HCT116 (cell line): ENCODE data around the gene EIF1AD. TPM values are rescaled to one million over a fixed set of nuclear protein-coding genes. Genes with fewer than 3 reads are reported as not detected.

Experiments
- ATAC-seq: fragments of 200-7000 bp; cut with Tn5 transposase; 2 replicates; pipeline ENCODE4 v1.9.1; 2020; ENCODE audit warnings: mild to moderate bottlenecking, moderate library complexity
- BruUV-seq: library from RNA; stranded (reverse); fragments of 400-500 nt; replicated peaks from 2 replicates; lab custom pipeline; 2021; lab: Mats Ljungman, UMichigan
- CTCF ChIA-PET: fragments of 300-600 bp; sonication (Branson Sonifier 250); formaldehyde crosslinking; loops from one replicate; lab custom pipeline; 2021; ENCODE audit warnings: antibody characterized with exemption; lab: Charles Lee
- POLR2A ChIA-PET: fragments of 300-600, 350-600 bp; sonication (Branson Sonifier 250); formaldehyde crosslinking; loops from one replicate; lab custom pipeline; 2021; ENCODE audit warnings: antibody characterized with exemption; lab: Charles Lee
- RAD21 ChIA-PET, 2 experiments: fragments of 300-600 bp; sonication (Branson Sonifier 250); formaldehyde crosslinking; loops; one replicate each; lab custom pipeline; 2023; ENCODE audit warnings: low total read pairs in 2 of 2; ENCODE audit not compliant: uncharacterized antibody in 2 of 2, unreplicated experiment in 2 of 2, low non-redundant PET in 1 of 2; lab: Charles Lee
- DNase-seq: peaks from one replicate; pipeline ENCODE4 v3.0.0-alpha.2; 2010; ENCODE audit warnings: low read depth, low spot score
- H2AFZ ChIP-seq: fragments of 200-600 bp; shearing (Covaris generic), sonication (generic); 2 replicates; pipeline ENCODE4 v1.6.1; 2017; ENCODE audit warnings: low read depth, mixed run types, mixed read lengths, antibody characterized with exemption, low read length; ENCODE audit not compliant: poor library complexity, severe bottlenecking
- H3K27ac ChIP-seq: 2 replicates; pipeline ENCODE4 v1.5.1; 2012; ENCODE audit warnings: low read depth, low read length
- H3K27me3 ChIP-seq: fragments of 200-600 bp; sonication (generic); 2 replicates; pipeline ENCODE4 v1.6.1; 2016; ENCODE audit warnings: mixed run types, low read length, mixed read lengths; ENCODE audit not compliant: insufficient read depth
- H3K36me3 ChIP-seq, 2 experiments: fragments of 200-500 bp in 1 of 2; fragments of 200-600 bp in 1 of 2; sonication (Bioruptor generic) in 1 of 2; sonication (generic) in 1 of 2; 2 replicates each; pipeline versions ENCODE4 v1.5.1 to v1.6.1; 2014 to 2016; ENCODE audit warnings: low read length in 2 of 2, inconsistent platforms in 1 of 2, mixed read lengths in 1 of 2, mixed run types in 1 of 2; ENCODE audit not compliant: insufficient read depth in 2 of 2, control insufficient read depth in 1 of 2
- H3K4me1 ChIP-seq, 2 experiments: fragments of 200-600 bp in 1 of 2; sonication (generic) in 1 of 2; 2 replicates each; pipeline versions ENCODE4 v1.5.1 to v1.6.1; 2012 to 2017; ENCODE audit warnings: low read length in 2 of 2, inconsistent platforms in 1 of 2, mild to moderate bottlenecking in 1 of 2, mixed read lengths in 1 of 2, mixed run types in 1 of 2, moderate library complexity in 1 of 2; ENCODE audit not compliant: insufficient read depth in 2 of 2, control insufficient read depth in 1 of 2
- H3K4me2 ChIP-seq: fragments of 200-600 bp; sonication (generic); 2 replicates; pipeline ENCODE4 v1.6.1; 2017; ENCODE audit warnings: mixed run types, low read length, mixed read lengths
- H3K4me3 ChIP-seq, 2 experiments: fragments of 200-600 bp in 1 of 2; sonication (generic) in 1 of 2; replicated peaks in 1 of 2; 2 replicates each; pipeline ENCODE4 v1.5.1; 2011 to 2016; ENCODE audit warnings: low read length in 2 of 2, control low read depth in 1 of 2, low read depth in 1 of 2, mild to moderate bottlenecking in 1 of 2, mixed read lengths in 1 of 2, mixed run types in 1 of 2
- H3K79me2 ChIP-seq: fragments of 200-600 bp; sonication (generic); 2 replicates; pipeline ENCODE4 v1.6.1; 2017; ENCODE audit warnings: mild to moderate bottlenecking, mixed run types, low read length, moderate library complexity, mixed read lengths; ENCODE audit not compliant: insufficient read depth
- H3K9ac ChIP-seq: fragments of 200-600 bp; sonication (generic); 2 replicates; pipeline ENCODE4 v1.6.1; 2016; ENCODE audit warnings: low read length, mixed read lengths
- H3K9me2 ChIP-seq: fragments of 200-600 bp; sonication (generic), shearing (Covaris generic); 2 replicates; pipeline ENCODE4 v1.6.1; 2017; ENCODE audit warnings: mixed run types, mild to moderate bottlenecking, moderate library complexity; ENCODE audit not compliant: insufficient read depth
- H3K9me3 ChIP-seq, 2 experiments: fragments of 200-500 bp in 1 of 2; fragments of 200-600 bp in 1 of 2; sonication (Bioruptor generic) in 1 of 2; sonication (generic) in 1 of 2; 2 replicates each; pipeline ENCODE4 v1.6.1; 2014 to 2017; ENCODE audit warnings: low read length in 2 of 2, mixed read lengths in 2 of 2, inconsistent platforms in 1 of 2, low read depth in 1 of 2, mild to moderate bottlenecking in 1 of 2, mixed run types in 1 of 2, moderate library complexity in 1 of 2; ENCODE audit not compliant: control insufficient read depth in 1 of 2, insufficient read depth in 1 of 2
- H4K20me1 ChIP-seq: fragments of 200-600 bp; sonication (generic), shearing (Covaris generic); 2 replicates; pipeline ENCODE4 v1.6.1; 2017; ENCODE audit warnings: mixed run types, mild to moderate bottlenecking, moderate library complexity; ENCODE audit not compliant: insufficient read depth
- CBX3 ChIP-seq: IDR thresholded peaks from 2 replicates; pipeline ENCODE4 v1.6.1; 2012; ENCODE audit warnings: low read depth
- CEBPB ChIP-seq: IDR thresholded peaks from 2 replicates; pipeline ENCODE4 v1.6.1; 2012; ENCODE audit warnings: low read depth
- EGR1 ChIP-seq: IDR thresholded peaks from 2 replicates; pipeline ENCODE4 v1.6.1; 2012; ENCODE audit warnings: low read depth
- ELF1 ChIP-seq: IDR thresholded peaks from 2 replicates; pipeline ENCODE4 v1.6.1; 2012; ENCODE audit warnings: low read depth, borderline replicate concordance
- EZH2 ChIP-seq: fragments of 200-600 bp; sonication (generic); IDR thresholded peaks from 2 replicates; pipeline ENCODE4 v1.6.1; 2017; ENCODE audit warnings: antibody characterized with exemption, mixed run types
- POLR2A ChIP-seq: IDR thresholded peaks from 2 replicates; pipeline ENCODE4 v1.7.0; 2011; ENCODE audit warnings: borderline replicate concordance; ENCODE audit not compliant: insufficient read depth, insufficient read length; ENCODE audit errors: extremely low read depth
- POLR2AphosphoS5 ChIP-seq: IDR thresholded peaks from 2 replicates; pipeline ENCODE4 v1.6.1; 2011; ENCODE audit warnings: mild to moderate bottlenecking, low read depth, low read length, moderate library complexity
- RAD21 ChIP-seq: IDR thresholded peaks from 2 replicates; pipeline ENCODE4 v1.6.1; 2012; ENCODE audit warnings: low read depth, mild to moderate bottlenecking
- TCF7L2 ChIP-seq: IDR thresholded peaks from 2 replicates; pipeline ENCODE4 v1.7.0; 2011; ENCODE audit warnings: borderline replicate concordance, inconsistent platforms; ENCODE audit not compliant: insufficient read depth, insufficient read length; ENCODE audit errors: extremely low read depth
- YY1 ChIP-seq: IDR thresholded peaks from 2 replicates; pipeline ENCODE4 v1.6.1; 2011; ENCODE audit warnings: low read length, low read depth, moderate library complexity, mild to moderate bottlenecking; ENCODE audit not compliant: insufficient replicate concordance; ENCODE audit errors: extremely low read depth
- ZFX ChIP-seq: fragments of 450-650 bp; IDR thresholded peaks from 2 replicates; pipeline ENCODE4 v1.6.1; 2017
- intact Hi-C: fragments of 100-400 bp; cut with micrococcal nuclease; formaldehyde crosslinking; loops from 2 replicates; pipeline ENCODE4 v1.10.0; 2022
- total RNA-seq: library from RNA; stranded (reverse); gene quantifications from one replicate; pipeline ENCODE4 v1.2.1, GENCODE V29; 2021; ENCODE audit not compliant: unreplicated experiment
- TF ChIP-seq, protein P1 (sequence below): IDR thresholded peaks from 2 replicates; pipeline ENCODE4 v1.6.1; 2012
- TF ChIP-seq, protein P2 (sequence below), 3 experiments: fragments of 200-600 bp in 1 of 3; sonication (generic) in 1 of 3; IDR thresholded peaks in 2 of 3; conservative IDR thresholded peaks in 1 of 3; 2 replicates each; pipeline ENCODE4 v1.5.1; 2012 to 2017; ENCODE audit warnings: low read depth in 2 of 3, low read length in 2 of 3, antibody characterized with exemption in 1 of 3, borderline replicate concordance in 1 of 3, control low read depth in 1 of 3, mild to moderate bottlenecking in 1 of 3, mixed read lengths in 1 of 3, mixed run types in 1 of 3, moderate library complexity in 1 of 3; ENCODE audit not compliant: insufficient read depth in 1 of 3

EIF1AD gene
- total RNA-seq, 1 experiment from 2014 or later: 45.5 TPM

DNA sequence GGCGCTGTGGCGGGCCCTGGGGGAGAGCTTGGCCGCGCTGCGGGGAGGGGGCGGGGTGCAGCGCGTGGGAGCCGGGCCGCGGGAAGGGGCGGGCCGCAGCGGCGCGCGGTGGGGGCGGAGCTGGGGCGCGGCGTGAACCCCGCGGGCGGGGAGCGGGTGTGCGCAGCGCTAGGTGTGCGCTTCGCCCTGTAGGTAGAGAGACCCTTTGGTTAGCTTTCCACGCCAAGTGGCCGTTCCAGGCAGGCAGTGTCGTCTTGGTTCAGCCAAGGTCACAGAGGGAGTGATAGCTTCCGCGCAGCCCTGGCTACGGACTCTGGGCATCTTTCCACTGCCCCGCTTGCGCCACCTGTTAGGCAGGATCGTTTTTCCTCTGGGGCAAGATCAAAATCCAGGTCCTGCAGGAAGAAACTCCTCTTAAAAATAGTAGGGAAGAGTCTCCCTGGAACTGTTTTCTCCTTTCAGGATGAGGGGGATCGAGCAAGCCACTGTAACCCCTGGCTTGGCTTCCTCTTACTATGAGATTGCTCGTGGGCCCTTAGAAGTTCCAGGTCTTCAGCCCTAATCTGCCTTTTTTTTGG is 780 bp upstream of the EIF1AD start:
- Histone ChIP-seq H2AFZ (no peak overlapping the region), H3K79me2 (peaks cover 60% of the 10 kb centered on the region), H3K9me3 (no peaks in the 10 kb centered on the region), H3K4me3 (peak overlapping the region; percentile 98 to 100), H3K9me2 (no peaks in the 10 kb centered on the region), H3K9ac (peak overlapping the region; percentile 93), H4K20me1 (no peaks in the 10 kb centered on the region; the same call in 1 of the 2 replicates), H3K36me3 (peaks cover 30 to 51% of the 10 kb centered on the region in 2 experiments), H3K4me1 (peaks cover 17 to 44% of the 10 kb centered on the region in 2 experiments), H3K4me2 (peak overlapping the region; percentile 85), H3K27ac (peak overlapping the region; percentile 87), H3K27me3 (no peaks in the 10 kb centered on the region)
- BruUV-seq: no TSS peak
- POLR2A ChIA-PET: interaction anchor here (0.8 to 1.6 kb wide), 8 partner anchors 9 to 143 kb away, joined by 3 to 17 read pairs (median 4); partner anchors contain the start of genes CST6, MUS81 and SF3B2
- CTCF ChIA-PET: interaction anchor here (0.6 to 1.5 kb wide), 4 partner anchors 20 to 112 kb away, joined by 3 to 8 read pairs (median 4); partner anchors contain the start of genes CCDC85B and SF3B2
- ATAC-seq: peak; percentile 70
- RAD21 ChIA-PET: interaction anchor here in 1 of 2 experiments (1.0 kb wide), 1 partner anchor 49 kb away, joined by 4 read pairs; the partner anchor contains the start of gene SF3B2
- no peak for DNase-seq
- TF ChIP-seq POLR2AphosphoS5: peak; percentile 67
- TF ChIP-seq, protein P1, sequence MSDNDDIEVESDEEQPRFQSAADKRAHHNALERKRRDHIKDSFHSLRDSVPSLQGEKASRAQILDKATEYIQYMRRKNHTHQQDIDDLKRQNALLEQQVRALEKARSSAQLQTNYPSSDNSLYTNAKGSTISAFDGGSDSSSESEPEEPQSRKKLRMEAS: no peak
- TF ChIP-seq, protein P2, sequence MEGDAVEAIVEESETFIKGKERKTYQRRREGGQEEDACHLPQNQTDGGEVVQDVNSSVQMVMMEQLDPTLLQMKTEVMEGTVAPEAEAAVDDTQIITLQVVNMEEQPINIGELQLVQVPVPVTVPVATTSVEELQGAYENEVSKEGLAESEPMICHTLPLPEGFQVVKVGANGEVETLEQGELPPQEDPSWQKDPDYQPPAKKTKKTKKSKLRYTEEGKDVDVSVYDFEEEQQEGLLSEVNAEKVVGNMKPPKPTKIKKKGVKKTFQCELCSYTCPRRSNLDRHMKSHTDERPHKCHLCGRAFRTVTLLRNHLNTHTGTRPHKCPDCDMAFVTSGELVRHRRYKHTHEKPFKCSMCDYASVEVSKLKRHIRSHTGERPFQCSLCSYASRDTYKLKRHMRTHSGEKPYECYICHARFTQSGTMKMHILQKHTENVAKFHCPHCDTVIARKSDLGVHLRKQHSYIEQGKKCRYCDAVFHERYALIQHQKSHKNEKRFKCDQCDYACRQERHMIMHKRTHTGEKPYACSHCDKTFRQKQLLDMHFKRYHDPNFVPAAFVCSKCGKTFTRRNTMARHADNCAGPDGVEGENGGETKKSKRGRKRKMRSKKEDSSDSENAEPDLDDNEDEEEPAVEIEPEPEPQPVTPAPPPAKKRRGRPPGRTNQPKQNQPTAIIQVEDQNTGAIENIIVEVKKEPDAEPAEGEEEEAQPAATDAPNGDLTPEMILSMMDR (IDR thresholded peaks at IDR 0.05 in 2 of 3, conservative IDR thresholded peaks at IDR 0.05 in 1 of 3; ENCODE audit: borderline replicate concordance in 1 of 3, insufficient read depth in 1 of 3, low read depth in 2 of 3, low read length in 2 of 3): 0 out of 6 replicates have a peak, but pooled peaks of 2 of the 3 experiments have one; percentile 4 to 7
- intact Hi-C loops: loop anchor here (1.0 kb wide), 3 partner anchors 9 to 142 kb away; partner anchors contain the start of gene MUS81

DNA sequence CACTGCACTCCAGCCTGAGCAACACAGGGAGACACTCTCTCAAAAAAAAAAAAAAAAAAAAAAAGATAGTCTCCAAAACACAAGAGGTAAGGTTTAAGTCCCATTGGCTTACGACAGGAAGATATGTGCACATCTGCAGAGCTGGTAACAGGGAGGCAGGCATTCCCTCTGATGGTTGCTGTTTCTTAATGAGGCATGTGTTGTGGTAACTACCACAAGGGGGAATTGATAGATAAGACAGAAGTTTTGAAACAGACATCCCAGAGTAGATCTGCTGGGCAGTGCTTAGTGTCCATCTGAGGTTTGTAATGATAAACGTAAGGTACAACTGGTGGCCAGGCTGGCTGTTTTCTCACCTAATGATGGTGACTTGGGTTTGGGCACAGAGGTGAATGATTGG is 4.7 kb downstream of the EIF1AD start:
- H3K9me3 ChIP-seq: no peaks in the 10 kb centered on the region
- no peak overlapping the region for H2AFZ ChIP-seq
- RAD21 ChIA-PET: no interaction called here
- H3K9me2 ChIP-seq: no peaks in the 10 kb centered on the region
- no peak for ATAC-seq
- H3K9ac ChIP-seq: no peak overlapping the region
- no peaks in the 10 kb centered on the region; the same call in 1 of the 2 replicates for H4K20me1 ChIP-seq
- peaks cover 38% of the 10 kb centered on the region for H3K79me2 ChIP-seq
- H3K4me3 ChIP-seq: no peak overlapping the region
- no peak overlapping the region for H3K27ac ChIP-seq
- H3K4me2 ChIP-seq: no peak overlapping the region
- CTCF ChIA-PET: no interaction called here
- intact Hi-C loops: no loop called here
- POLR2A ChIA-PET: no interaction called here
- TF ChIP-seq CBX3: no peak
- no peak for TF ChIP-seq YY1
- no peak for TF ChIP-seq EGR1
- TF ChIP-seq TCF7L2: no peak
- no peak for TF ChIP-seq CEBPB
- TF ChIP-seq, protein P1: no peak
- TF ChIP-seq ZFX: no peak
- TF ChIP-seq EZH2: no peak
- TF ChIP-seq POLR2A: no peak
- TF ChIP-seq ELF1: no peak
- TF ChIP-seq RAD21: no peak
- peaks cover 4 to 6% of the 10 kb centered on the region in 2 experiments for H3K4me1 ChIP-seq
- H3K36me3 ChIP-seq: peaks cover 26 to 30% of the 10 kb centered on the region in 2 experiments
- H3K27me3 ChIP-seq: no peaks in the 10 kb centered on the region
- BruUV-seq: no TSS peak
- no peak for DNase-seq
